NOMO-1 treated with dmso at 0.1 percent for 144 hours (cell line): Measurements from ENCODE around the gene PRKCE.

ENCODE experiments used
- DNase-seq: peaks from one replicate; lab custom pipeline; 2025; ENCODE audit not compliant: unreplicated experiment; lab: John Stamatoyannopoulos, UW

Gene PRKCE

DNA sequence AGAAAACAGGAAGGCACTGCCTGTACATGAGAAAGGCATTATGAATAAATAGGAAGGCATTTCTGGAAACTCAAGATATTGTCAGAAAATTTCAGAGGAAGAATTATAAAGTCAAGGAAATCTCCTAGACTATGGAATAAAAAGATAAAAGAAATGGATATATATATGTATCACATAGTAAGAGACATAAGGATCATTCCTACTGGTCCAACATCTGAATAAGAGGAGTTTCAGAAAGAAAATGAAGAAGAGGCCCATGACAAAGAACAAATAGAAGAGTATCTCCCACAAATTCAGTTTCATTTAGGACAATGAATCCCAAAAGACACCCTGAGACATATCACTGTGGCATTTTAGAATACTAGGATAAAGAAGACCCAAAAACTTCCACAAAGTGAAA is 178.8 kb downstream of the PRKCE start:
- no peak for DNase-seq

DNA sequence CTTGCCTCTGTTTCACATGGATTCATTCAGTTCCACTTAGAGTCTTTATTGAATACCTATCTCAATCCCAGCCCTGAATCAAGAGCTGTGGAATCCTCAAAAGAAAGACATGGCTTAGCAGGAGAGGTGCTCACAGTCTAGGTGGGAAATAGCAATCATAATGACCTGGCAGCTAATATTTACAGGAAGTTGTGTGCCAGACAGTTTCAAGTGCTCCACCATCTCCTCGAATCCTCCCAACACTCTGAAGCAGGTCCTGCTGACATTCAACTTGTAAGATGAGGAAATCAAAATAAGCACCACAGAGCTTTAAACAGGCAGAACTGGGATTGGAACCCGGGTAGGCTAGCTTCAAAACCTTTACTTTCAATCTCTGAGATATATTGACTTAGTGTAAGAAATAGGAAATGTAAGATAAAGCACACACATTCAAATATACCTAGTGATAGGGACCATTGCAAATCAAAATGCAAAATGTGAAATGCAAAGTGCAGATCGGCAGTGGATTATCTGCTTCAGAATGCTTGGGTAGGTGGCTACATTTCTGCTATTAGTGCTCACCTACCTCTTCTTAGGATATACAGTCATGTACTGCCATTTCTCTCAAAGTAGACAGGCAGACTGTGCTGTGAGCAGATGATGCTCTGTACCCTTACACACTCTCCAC is 182.0 kb downstream of the PRKCE start:
- DNase-seq: no peak

DNA sequence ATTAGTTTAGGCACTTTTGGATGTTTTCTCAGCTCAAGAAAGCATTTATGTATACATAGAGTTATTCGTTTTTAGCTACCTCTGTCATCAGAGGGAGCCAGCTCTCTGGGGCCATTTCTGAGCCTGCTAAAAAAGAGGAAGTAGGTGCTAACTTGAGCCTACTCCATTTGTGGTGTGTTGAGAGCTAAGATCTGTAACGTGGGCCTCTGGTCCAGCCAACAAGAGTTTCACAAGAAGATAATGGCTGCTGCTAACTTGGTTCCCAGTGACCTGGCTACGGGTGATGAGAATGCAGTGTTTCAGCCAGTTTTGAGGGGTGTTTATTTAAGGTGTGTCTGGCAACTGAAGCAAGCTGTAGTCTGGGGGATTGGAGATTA is 182.5 kb downstream of the PRKCE start:
- DNase-seq: peak; percentile 85

DNA sequence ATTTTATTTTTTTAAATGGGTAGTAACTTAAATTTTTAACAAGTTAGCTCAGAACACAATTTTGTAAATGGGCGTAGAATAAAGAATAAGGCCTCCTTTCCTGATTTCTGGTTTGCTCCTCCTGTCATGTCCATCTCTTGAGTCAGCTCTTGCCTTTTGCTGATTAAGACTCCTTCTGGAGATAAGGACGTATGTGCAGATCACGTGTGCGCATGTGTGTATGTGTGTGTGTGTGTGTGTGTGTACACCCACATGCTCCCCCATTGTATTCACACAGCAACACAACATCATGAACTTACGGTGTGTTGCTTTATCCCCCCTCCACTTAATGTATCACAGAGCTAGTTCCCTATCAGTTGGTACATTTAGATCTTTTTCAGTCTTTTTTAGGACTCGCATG is 182.9 kb downstream of the PRKCE start:
- DNase-seq: no peak

DNA sequence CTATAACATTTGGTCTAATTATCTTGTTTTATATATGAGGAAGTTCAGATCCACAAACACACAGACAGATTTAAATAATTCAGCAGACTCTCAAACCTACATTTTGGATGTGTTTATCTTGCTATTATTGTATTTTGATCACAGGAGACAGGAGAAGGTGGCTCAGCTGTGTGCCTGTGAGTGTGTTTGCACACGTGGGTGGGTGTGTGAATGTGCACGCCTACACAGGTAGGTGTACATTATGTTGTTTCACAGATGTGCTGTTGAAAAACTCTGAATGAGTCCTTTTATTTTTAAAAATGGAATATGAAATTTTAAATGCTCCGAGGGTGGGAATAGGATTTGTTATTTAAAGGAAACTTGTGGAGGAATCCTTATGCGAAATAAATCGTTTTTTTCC is 183.4 kb downstream of the PRKCE start:
- no peak for DNase-seq

DNA sequence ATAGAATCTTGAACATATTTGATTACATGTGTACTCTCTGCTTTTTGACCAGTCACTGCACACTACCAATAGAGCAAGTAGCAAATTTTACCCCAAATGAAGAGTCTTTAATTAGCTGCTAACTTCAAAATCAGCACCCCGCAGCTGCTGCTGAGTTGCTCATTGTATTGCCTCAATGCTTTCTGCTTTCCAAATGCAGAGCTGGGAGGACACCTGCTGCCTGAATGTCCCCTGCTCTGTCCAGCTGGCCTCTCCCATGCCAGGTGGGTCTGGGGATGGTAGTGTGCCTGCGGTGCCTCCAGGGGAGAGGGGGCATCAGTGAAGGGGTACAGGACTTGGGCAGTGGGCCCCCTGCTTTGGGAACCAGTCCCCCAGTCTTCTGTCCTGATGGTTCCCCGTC is 184.8 kb downstream of the PRKCE start:
- DNase-seq: no peak

DNA sequence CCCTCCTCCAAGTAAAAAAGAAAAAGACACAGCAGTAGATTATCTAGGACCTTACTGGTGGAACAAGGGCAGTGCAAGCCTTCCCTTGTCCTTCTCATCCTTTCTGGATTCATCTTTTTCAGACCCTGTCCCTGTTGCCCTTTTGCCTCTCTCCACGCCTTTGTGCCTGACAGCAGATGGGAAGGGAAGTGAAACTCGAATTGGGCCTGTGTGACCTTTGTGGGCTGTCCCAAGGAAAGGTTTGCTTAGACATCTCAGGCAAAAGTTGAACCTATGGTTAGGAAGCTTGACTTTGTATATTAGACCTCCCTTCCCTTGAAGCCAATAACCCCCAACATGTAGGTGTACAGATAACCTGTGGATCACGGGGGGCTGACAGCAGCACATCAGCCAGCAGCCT is 185.3 kb downstream of the PRKCE start:
- DNase-seq: peak; percentile 66

DNA sequence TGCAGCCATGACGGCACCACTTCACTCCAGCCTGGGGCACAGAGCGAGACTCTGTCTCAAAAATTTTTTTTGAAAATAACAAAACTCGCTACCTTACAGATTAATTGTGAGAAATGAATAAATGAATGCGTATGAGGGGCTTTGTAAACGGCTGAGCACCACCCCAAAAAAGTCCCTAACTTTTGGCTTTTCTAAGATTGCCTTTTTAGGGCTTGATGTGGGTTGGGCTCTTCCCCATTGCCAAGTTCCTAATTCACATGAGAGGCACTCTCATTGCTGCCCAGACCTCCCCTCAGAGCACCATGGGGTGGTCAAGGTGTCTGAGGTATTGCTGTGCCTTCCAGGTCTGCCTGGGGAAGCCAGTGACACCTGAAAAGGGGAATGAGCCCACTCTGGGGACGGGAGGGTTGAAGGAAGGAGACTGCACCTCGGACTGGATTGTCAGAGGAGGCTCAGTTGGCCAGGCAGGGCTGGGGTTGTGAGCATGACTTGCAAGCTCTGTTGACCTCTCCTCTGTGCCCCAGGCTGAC is 186.4 kb downstream of the PRKCE start:
- DNase-seq: no peak

DNA sequence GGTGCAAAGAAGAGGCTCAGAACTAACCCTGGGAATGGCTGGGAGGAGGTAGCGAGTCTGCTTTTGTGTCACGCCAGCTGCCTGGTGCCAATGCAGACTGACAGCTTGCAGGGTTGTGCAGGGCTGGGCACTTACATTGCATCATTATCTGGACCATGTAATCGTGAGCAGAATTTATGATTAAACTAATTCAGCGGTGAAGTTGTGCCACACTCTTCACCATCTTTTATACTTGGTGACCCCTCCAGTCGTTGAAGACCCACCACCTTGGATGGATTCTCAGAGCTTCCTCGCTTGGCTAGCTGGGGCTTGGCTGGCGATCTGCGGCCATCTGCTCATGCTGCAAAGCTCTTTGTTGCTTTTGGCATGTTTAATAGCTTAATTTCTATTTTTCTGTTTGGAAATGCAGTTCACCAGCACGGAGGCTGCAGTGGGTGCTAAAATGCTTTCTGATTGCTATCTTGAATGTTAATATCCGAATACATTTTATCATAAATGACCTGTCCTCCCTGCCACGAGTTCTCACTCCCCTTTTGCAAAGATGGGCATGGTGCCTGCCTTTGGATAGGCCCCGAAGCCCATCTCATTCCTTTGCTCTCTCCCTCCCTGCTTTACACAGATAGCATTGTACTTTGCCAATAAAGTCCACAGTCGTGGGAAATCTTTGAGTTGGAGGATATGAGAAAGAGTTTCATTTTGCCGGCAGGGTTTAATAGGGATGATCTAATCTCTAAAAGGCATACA is 188.2 kb downstream of the PRKCE start:
- DNase-seq: no peak

DNA sequence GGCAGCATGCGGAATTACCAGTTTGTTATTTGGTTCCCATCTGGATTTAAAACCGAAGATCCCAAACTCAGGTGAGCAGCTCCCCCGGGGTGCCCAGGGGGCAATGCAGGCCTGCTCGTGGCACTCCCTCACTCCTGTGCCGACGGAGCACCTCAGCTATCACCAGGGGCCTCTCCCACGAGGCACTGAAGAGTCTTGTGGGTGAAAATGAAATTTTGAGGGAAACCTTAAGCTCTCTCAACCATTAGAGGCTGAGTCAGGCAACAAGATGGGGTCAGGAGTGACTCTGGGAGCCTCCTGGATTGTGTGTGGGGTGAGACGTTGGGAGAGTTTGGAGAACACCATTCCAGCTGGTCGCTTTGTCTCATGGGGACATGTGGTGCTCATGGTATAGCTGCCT is 189.0 kb downstream of the PRKCE start:
- DNase-seq: no peak

DNA sequence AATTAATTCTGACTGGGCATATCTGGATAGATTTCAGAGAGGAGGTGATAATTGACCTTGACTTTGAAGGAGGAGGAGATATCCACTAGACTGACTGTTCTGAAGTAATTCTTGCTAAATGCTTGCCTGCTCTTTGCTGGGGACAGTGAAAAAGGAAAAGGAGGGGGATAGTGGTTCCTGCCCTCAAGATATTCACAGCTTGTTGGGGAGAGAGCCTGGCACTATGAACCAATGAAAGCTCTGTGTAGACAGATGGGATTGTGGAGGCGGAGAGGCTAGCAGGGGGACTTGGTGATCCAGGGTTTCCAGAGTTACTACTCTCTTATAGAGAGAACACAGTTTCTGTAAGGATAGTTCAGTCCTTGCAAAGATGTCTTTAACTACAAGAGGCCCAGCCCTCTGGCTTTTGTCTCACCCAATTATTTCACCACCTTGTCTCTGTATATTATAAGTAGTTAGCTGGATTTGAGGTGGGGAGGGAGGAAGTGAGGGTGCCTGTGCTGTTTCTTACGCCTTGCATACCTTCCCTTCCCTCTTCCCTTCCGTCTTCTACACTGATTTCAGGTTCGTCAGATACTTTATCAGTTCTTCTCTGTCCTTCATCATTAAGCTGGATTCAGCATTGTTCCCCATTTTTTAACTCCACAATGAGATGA is 190.4 kb downstream of the PRKCE start:
- DNase-seq: peak; percentile 50

DNA sequence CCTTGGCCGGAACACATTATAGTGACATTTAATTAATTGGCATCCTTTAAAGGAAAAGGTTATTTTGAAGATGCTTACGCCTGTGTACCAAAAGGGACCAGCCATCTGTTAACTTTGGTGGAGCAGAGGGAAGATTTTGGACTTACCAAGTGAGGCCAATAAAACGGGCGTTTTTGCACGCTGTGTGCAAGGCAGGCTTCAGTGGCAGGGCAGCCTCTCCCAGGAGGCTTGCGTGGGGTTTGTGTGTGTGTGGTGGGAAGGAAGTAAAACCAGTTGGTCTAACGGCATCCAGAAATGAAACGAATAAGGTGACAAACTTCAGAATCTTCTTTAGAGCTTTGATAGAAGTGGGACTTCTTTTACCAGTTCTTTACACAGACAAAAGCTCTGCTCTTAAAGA is 191.7 kb downstream of the PRKCE start:
- peak; percentile 21 for DNase-seq

DNA sequence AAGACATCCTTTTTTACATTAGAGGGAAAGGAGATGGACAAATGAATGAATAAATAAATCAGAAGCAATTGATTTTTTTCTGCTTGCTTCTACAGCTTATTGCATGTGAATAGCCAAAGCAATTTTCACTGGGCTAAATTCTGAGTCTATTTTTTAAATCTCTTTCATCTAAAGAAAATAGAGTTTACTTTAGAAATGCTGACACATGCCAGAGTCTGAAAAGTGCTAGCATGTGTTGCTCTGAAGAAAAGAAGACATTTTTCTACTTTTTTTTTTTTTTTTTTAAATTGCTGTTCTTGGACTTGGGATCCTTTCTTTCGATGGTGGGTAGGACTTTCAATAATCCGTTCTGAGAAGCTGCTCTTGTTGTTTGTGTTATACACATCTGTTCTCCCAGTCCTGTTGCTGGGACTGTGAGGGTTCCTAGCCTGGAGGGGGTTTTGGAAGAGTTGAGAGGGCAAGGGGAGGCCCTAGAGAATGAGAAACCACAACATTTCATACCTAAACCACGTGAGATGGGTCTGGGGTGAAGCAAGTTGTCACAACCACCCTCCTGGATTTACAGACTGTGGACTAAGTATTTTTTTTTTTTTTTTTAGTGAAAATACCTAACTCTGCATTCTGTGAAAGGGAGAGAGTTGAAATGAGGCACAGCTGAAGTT is 193.5 kb downstream of the PRKCE start:
- no peak for DNase-seq

DNA sequence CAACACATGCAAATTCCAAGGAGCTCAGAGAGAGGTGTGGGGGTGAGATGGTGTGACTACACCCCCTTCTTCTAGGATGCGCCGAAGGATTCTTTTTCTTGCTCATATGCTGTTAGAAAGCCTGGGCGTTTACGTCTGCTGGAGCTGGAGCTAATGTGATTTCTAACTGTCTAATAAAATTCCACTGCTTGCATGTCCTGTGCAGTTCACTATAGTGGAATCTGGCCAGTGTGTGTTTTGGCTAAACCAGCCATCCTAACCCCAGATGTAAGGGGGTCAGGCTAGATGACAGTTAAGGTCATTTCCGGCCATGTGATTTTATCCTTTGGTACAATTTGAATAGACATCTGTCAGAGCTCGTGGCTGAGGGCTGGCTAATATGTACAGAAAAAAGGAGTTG is 194.1 kb downstream of the PRKCE start:
- no peak for DNase-seq

DNA sequence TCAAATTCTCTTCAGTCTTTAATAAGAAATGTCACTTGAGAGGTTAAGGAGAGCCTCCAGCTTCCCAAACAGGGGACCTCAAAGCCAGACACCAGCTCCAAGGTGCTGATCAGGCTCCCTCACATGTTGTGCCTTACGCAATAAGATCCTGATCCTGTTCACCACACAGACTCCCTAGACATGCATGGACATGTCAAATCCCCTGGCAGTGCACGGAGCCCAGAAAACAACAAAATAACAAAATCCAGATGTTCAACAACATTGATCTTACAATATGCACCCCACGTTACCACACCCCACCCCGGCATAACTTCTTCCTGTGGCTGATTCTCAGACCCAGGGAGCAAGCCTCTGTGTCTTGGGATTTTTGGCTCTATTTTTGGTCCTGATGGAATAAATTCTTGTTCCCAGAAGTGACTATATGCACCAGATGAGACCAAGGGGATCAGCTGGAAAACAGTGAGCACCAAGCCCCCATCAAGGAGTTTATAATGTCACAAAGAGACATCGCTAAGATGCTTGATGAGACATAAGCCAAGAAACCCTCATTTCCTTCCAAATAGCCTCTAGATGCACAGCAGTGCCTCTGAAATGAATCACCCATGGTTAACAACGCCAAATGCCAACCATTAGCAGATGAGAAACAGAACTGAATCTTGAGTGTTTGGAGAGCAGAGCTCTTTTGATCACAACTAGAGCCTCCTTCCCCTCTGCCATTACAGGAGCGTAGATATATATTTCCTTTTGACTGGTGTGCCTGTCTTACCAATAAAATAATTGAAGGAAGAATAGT is 198.2 kb downstream of the PRKCE start:
- no peak for DNase-seq

DNA sequence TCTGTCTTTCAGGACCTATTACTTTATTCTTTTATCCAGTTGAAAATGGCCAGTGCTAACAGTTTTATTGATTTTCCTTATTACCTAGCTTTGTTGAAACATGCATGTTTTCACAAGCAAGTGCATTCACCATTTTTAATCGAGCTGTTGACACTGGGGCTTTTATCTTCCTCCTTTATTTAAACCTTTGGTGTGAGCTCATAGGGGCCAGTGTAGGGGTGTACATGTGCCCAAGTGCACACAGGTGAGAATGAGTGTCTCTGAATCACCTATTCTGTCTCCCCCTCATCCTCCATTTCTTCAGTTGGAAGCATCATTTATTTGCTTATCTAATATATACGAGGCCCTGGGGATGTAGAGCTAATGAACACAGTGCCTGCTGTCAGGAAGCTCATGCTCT is 199.1 kb downstream of the PRKCE start:
- DNase-seq: no peak

DNA sequence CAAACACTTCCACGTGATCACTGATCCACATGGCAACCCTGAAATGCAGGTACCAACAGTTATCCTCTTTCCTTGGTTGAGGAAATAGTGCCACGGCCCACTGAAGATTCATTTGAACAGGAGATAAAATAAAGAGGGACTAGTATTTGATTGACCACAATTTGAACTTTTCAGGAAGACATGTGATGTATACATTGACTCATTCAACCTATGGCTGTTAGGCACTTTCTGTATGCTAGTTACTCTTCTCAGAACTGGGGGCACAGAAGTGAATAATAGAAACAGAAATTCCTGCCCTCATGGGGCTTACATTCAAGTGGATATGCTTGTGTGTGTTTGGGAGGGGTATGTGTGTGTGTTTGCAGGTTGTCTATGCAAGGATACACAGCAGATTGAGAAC is 199.6 kb downstream of the PRKCE start:
- no peak for DNase-seq

DNA sequence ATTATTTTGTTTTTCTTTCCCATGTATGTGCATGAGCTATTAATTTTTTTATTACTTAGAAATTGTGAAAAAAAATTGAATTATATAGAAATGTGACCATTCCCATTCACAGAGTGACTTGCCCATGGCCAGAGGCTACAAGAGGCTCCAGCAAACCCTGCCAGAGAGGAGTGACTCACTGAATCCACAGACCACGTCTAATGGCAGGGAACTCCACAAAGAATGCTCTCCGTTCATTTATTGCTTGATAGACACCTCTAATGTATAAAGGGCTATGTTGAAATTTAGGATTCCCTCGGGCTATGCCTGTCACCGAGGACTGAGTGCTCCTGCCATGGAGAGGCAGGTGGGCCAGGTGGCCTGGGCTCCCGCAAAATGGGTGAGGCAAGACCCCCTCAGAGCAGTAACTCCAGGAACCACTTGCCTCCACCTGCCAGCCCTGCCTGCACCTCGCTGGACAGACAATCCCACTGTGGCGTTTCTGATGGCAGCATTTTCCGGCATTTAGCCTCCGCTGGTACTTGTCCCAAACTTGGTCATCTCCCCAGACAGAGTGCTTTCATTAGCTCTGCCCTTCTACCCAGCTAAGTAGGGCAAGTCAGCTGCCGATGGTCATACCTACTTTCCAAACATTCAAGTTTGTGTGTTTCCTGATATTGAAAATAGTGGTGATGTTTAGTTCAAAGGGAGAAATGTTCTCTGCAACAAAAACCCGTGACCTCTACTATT is 200.3 kb downstream of the PRKCE start:
- DNase-seq: no peak

DNA sequence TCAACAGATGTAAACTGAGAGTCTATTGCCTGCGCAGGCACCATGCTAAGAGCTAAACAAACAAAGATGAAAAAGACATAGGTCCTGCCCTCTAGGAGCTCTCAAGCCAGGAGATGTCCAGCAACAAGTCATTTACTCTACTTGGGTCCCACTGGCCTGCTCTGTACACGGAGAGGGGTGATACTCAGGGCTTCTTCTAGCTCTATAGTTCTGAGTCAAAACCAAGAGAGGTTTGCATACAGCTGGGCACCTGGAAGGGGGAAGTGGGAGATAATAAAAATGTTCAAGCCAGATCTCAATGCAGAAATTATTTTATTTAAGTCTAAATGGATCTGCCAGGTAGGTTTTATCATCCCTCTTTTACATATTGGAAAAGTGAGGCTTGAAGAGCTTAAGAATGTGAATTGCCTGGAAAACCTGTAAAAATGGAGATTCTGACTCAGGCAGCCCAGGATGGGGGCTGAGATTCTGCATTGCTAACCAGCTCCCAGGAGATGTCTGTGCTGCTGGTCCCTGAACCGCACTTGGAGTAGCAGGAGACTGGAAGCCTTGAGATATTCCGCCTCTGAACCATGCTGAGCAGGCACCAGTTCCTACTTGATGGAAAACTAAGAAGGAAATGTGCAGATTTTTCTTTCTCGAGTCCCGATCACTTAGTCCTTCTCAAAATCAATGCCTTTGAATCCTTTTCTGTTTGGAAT is 201.1 kb downstream of the PRKCE start:
- no peak for DNase-seq

DNA sequence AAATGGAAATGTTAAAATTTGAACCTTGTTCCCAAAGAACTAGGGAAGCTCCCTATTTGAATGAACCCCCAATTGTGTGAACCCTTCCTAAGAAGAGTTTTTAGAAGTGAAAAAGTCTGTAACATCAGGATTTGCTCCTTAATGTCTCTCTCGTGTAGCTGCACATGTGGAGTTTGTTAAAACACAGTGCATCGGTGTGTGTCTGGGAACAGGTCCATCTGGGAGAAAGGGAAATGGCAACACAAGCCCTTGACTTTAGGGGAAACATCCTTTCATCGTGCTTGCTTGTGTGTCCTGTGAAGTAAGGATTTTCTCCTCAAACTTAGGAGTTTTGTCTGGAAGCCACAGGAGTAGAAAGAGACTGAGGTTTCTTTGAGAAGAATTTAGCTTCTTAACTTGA is 203.9 kb downstream of the PRKCE start:
- DNase-seq: no peak
